Endothelial cell of umbilical vein (primary cell): ENCODE measurements around the gene CEP192. TPM values are rescaled to one million over a fixed set of nuclear protein-coding genes. Genes with fewer than 3 reads are reported as not detected.
A peak's percentile ranks its signal among the peaks of the same experiment; 100 is the strongest.

Source experiments
- BruUV-seq: library from RNA; stranded (reverse); fragments of 400-500 nt; replicated peaks from 2 replicates; lab custom pipeline; 2021; lab: Mats Ljungman, UMichigan
- CTCF ChIA-PET: fragments of 300-600, 350-600 bp; sonication (Branson Sonifier 250); formaldehyde crosslinking; loops from one replicate; lab custom pipeline; 2021; ENCODE audit warnings: antibody characterized with exemption, inconsistent platforms; lab: Charles Lee
- POLR2A ChIA-PET: fragments of 300-600, 350-600 bp; sonication (Branson Sonifier 250); formaldehyde crosslinking; loops from one replicate; lab custom pipeline; 2021; ENCODE audit warnings: antibody characterized with exemption, inconsistent platforms; lab: Charles Lee
- DNase-seq: peaks from one replicate; pipeline ENCODE4 v3.0.0-alpha.2; 2011; ENCODE audit warnings: low read depth, low spot score
- FAIRE-seq: peaks from 2 replicates; lab custom pipeline; 2011; peaks lifted over from hg19 to GRCh38; lab: Jason Lieb, UNC
- H2AFZ ChIP-seq: 2 replicates; pipeline ENCODE4 v1.6.0; 2012; ENCODE audit warnings: low read depth, low read length, control low read depth, inconsistent platforms
- H3K27ac ChIP-seq: 2 replicates; pipeline ENCODE4 v1.5.1; 2011; ENCODE audit warnings: low read depth, mild to moderate bottlenecking, control low read depth, low read length, moderate library complexity; ENCODE audit not compliant: insufficient read depth
- H3K27me3 ChIP-seq, 2 experiments: 2 replicates each; pipeline versions ENCODE4 v1.6.0 to v1.6.1; 2011; ENCODE audit warnings: low read length in 2 of 2, mixed read lengths in 1 of 2; ENCODE audit not compliant: control insufficient read depth in 2 of 2, insufficient read depth in 2 of 2
- H3K36me3 ChIP-seq, 2 experiments: 2 replicates in 1 of 2; 3 replicates in 1 of 2; pipeline ENCODE4 v1.5.1; 2011; ENCODE audit warnings: low read length in 2 of 2, mild to moderate bottlenecking in 1 of 2, moderate library complexity in 1 of 2; ENCODE audit not compliant: control insufficient read depth in 2 of 2, insufficient read depth in 2 of 2; ENCODE audit errors: extremely low read depth in 1 of 2
- H3K4me1 ChIP-seq: 3 replicates; pipeline ENCODE4 v1.5.1; 2011; ENCODE audit warnings: mild to moderate bottlenecking, low read length; ENCODE audit not compliant: control insufficient read depth, insufficient read depth; ENCODE audit errors: extremely low read depth
- H3K4me2 ChIP-seq: 2 replicates; pipeline ENCODE4 v1.6.1; 2011; ENCODE audit warnings: low read length, control low read depth, mixed read lengths; ENCODE audit not compliant: insufficient read depth
- H3K4me3 ChIP-seq, 3 experiments: fragments of 200-600 bp in 1 of 3; sonication (generic), shearing (Covaris generic) in 1 of 3; replicated peaks in 1 of 3; 2 replicates each; pipeline ENCODE4 v1.5.1; 2011 to 2016; ENCODE audit warnings: control low read depth in 3 of 3, low read length in 3 of 3, mild to moderate bottlenecking in 2 of 3, inconsistent platforms in 1 of 3, low read depth in 1 of 3, moderate library complexity in 1 of 3; ENCODE audit not compliant: insufficient read depth in 1 of 3
- H3K79me2 ChIP-seq: 2 replicates; pipeline ENCODE4 v1.6.0; 2012; ENCODE audit warnings: low read length, inconsistent platforms; ENCODE audit not compliant: control insufficient read depth, insufficient read depth
- H3K9ac ChIP-seq: replicated peaks from 2 replicates; pipeline ENCODE3; 2011; ENCODE audit warnings: low read length, control low read depth; ENCODE audit not compliant: insufficient read depth; ENCODE audit errors: extremely low read depth
- H3K9me1 ChIP-seq: replicated peaks from 3 replicates; pipeline ENCODE4 v1.6.0; 2011; ENCODE audit warnings: mild to moderate bottlenecking, low read length; ENCODE audit not compliant: control insufficient read depth, insufficient read depth; ENCODE audit errors: extremely low read depth
- H3K9me3 ChIP-seq: replicated peaks from 2 replicates; pipeline ENCODE4 v1.5.1; 2012; ENCODE audit warnings: low read length, inconsistent platforms; ENCODE audit not compliant: control insufficient read depth, insufficient read depth
- H4K20me1 ChIP-seq: replicated peaks from 2 replicates; pipeline ENCODE3; 2011; ENCODE audit warnings: mild to moderate bottlenecking, low read length; ENCODE audit not compliant: control insufficient read depth, insufficient read depth; ENCODE audit errors: extremely low read depth
- CTCF ChIP-seq, 2 donors: IDR thresholded peaks; 1 replicate in 1 of 2; 2 replicates in 1 of 2; pipeline ENCODE4 v1.5.1; 2011; ENCODE audit warnings: low read length in 2 of 2, mild to moderate bottlenecking in 2 of 2, moderate library complexity in 2 of 2, control low read depth in 1 of 2, inconsistent platforms in 1 of 2, low read depth in 1 of 2; ENCODE audit not compliant: insufficient read depth in 1 of 2; ENCODE audit errors: extremely low read depth in 1 of 2
- EZH2 ChIP-seq: IDR thresholded peaks from 2 replicates; pipeline ENCODE4 v1.6.1; 2012; ENCODE audit warnings: borderline replicate concordance, low read depth, mild to moderate bottlenecking, moderate library complexity, low read length, inconsistent platforms; ENCODE audit not compliant: severe bottlenecking
- FOS ChIP-seq: IDR thresholded peaks from 2 replicates; pipeline ENCODE4 v1.6.1; 2011; ENCODE audit warnings: mild to moderate bottlenecking, low read length, moderate library complexity, borderline replicate concordance; ENCODE audit not compliant: insufficient read depth
- GATA2 ChIP-seq: IDR thresholded peaks from 2 replicates; pipeline ENCODE4 v1.7.0; 2011; ENCODE audit warnings: low read depth, mild to moderate bottlenecking, moderate library complexity, mixed read lengths, low read length; ENCODE audit not compliant: insufficient read length, insufficient read depth
- JUN ChIP-seq: IDR thresholded peaks from 2 replicates; pipeline ENCODE4 v1.6.1; 2011; ENCODE audit warnings: borderline replicate concordance, low read depth; ENCODE audit not compliant: insufficient read length, insufficient read depth
- MAX ChIP-seq: IDR thresholded peaks from 2 replicates; pipeline ENCODE4 v1.6.1; 2011; ENCODE audit not compliant: insufficient read depth, insufficient read length
- MYC ChIP-seq: IDR thresholded peaks from one replicate; pipeline ENCODE4 v1.6.1; 2011; ENCODE audit warnings: mild to moderate bottlenecking, low read depth, low read length
- POLR2A ChIP-seq: IDR thresholded peaks from 2 replicates; pipeline ENCODE4 v1.6.1; 2012; ENCODE audit warnings: low read depth, mild to moderate bottlenecking, control low read depth, low read length
- POLR2AphosphoS5 ChIP-seq: IDR thresholded peaks from 2 replicates; pipeline ENCODE4 v1.6.1; 2012; ENCODE audit warnings: low read depth, mild to moderate bottlenecking, control low read depth, low read length, moderate library complexity; ENCODE audit not compliant: insufficient read depth
- dilution Hi-C: fragments of 300-500 bp; cut with MboI; formaldehyde crosslinking; loops from one replicate; pipeline ENCODE4 v1.15.0; 2019; ENCODE audit warnings: low sequenced_read_pairs; ENCODE audit not compliant: extremely low pct_ligation_motif_present
- intact Hi-C: fragments of 100-400 bp; cut with micrococcal nuclease; formaldehyde crosslinking; loops from one replicate; pipeline ENCODE4 v1.10.0; 2022
- polyA plus RNA-seq, 4 experiments: library from polyadenylated mRNA; depleted of rRNA in 3 of 4; stranded (reverse) in 3 of 4; unstranded in 1 of 4; fragments of >200 nt; gene quantifications; 2 replicates each; pipeline versions ENCODE4 v1.2.1 to v1.2.3, GENCODE V29; 2011 to 2012; ENCODE audit warnings: missing spikeins in 1 of 4
- total RNA-seq: library from RNA; stranded (reverse); gene quantifications from 2 replicates; pipeline ENCODE4 v1.2.3, GENCODE V29; 2021

The CEP192 gene
- total and polyA plus RNA-seq, 2 donors (not counting 3 experiments of a cell fraction or from before 2014, with no cell fraction given) = 14.5 to 22.9 TPM

DNA sequence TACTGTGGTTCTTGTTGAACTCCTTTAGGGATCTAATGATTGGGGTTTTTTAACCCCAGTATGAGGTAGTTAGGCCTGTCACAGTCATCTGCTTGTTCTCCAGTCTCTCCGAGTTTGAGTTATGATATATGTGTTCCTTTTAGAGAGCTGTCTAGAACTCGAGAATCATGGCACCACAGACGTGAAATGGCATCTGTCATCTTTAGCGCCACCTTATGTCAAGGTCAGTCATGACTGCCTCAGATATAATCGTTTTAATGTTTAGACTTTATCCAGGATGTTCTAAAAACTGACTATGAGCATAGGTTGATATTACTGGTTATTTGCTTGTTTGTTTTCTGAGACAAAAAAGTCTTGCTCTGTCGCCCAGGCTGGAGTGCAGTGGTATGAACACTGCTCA, 112.2 kb downstream of the CEP192 start:
- H4K20me1 ChIP-seq = no peaks in the 10 kb centered on the region
- no TSS peak for BruUV-seq
- ChIA-PET CTCF (interaction anchor here (1.4 kb wide), 1 partner anchor 100 kb away, joined by 3 read pairs; no protein-coding TSS in a partner anchor), POLR2A (no interaction called here)
- H3K4me1 ChIP-seq = no peaks in the 10 kb centered on the region
- dilution Hi-C loops (no loop called here), intact Hi-C loops (no loop called here)
- DNase-seq (no peak), FAIRE-seq (peak; percentile 77)
- H3K27ac ChIP-seq = no peak overlapping the region
- H3K4me2 ChIP-seq = no peak overlapping the region
- no peaks in the 10 kb centered on the region for H3K9me1 ChIP-seq
- no peak overlapping the region for H2AFZ ChIP-seq
- H3K9me3 ChIP-seq = no peaks in the 10 kb centered on the region
- H3K9ac ChIP-seq = no peak overlapping the region
- H3K27me3 ChIP-seq = no peaks in the 10 kb centered on the region
- TF ChIP-seq CTCF (IDR thresholded peaks at IDR 0.05; ENCODE audit: extremely low read depth in 1 of 2, insufficient read depth in 1 of 2, low read depth in 1 of 2, low read length in 2 of 2) (no peak), FOS (no peak), MAX (no peak), GATA2 (no peak), POLR2AphosphoS5 (no peak), EZH2 (no peak), POLR2A (no peak), JUN (no peak), MYC (no peak)
- H3K4me3 ChIP-seq = no peak overlapping the region
- H3K79me2 ChIP-seq = no peaks in the 10 kb centered on the region
- peaks cover 2 to 22% of the 10 kb centered on the region in 2 experiments for H3K36me3 ChIP-seq
